Stimulated activated CD4-positive, alpha-beta T cell treated with anti-CD3 and anti-CD28 coated beads, Interleukin-1b, Interleukin-23, amount 100 ng/mL, for 1 hour (primary cell): ENCODE measurements around the gene FTCDNL1.

Source experiments
- DNase-seq, 2 donors: peaks; one replicate each; pipeline ENCODE4 v3.0.0-alpha.2; 2020; ENCODE audit warnings: low read depth in 2 of 2

Gene FTCDNL1

DNA sequence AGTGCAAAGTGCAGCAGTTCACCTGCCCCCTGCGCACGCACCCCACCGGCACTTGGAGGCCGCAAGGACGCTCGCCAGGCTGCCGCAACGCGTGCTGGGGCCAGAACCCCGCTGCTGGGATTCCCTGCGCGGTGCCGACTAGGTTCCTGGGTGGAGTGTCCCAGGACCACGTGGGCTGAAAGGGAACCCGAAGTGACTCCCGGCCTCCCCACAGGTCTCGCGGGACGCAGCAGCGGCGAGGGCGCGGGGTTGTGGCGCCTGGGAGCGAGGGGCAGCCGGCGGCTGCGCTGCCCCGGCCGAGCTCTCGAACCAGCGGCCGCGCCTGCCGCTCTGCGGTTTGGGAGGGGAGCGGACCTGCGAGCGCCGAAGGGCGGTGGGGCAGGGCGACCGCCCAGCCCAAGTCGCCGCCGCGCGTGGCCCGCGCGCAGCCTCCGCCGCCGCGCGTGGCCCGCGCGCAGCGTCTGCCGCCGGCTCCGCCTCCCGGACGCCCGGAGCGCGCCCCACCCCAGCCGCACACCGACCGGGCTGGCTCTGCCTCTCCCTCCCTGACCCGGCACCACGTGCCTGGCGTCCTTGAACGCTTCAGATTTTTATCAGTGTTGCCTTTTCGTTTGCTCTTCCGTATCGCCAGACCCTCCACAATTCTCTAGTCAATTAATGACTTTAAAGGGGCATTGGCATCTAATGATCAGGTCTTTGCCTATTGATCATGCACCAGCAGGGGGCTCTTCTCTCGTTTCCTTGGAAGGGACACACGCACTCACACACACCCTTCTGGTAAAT lies at the start of gene FTCDNL1:
Gene FTCDNL1 (minus strand): TSS at position 475 of the 783 bp plus-strand sequence. CDS start 2,230 bp downstream, outside the sequence.
- peak; percentile 7 to 41 for DNase-seq

DNA sequence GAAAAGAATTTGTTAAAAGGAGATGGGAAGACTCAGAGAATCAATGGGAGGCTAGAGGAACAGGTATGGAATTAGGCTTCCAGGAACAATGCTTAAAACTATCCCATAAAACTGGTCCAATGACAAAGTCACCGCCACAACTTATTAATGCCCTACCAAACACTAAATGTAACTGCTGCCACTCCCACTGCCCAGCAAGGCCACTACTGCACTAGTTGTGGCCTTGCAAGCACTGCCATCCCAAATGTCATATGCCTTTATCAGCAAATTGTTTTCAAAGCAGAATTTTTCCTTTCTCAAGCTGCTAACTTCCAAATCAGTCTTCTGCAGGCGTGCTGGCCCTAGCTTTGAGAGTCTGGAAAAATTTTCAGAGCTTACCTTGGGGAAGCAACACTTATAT lies 45.6 kb upstream of the FTCDNL1 start:
- no peak for DNase-seq

DNA sequence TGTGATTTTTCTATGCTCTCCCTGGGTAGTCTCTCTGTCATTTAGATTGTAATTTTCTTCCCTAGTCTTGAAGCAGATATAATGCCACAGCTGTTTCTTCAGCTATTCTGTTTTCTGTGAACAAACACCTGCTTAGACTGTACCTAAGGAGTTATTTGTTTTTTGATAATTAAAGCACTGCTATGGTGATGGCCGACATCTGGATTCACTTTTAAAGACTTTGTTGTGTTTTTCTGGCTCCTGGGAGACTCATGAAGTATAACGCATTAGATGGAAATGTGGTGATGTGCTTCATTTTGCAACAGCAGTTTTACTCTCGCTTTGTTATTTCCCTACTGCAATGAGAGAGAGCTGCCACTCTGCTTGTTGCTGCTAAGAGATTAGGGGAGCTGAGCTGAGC lies 44.4 kb upstream of the FTCDNL1 start:
- no peak for DNase-seq

DNA sequence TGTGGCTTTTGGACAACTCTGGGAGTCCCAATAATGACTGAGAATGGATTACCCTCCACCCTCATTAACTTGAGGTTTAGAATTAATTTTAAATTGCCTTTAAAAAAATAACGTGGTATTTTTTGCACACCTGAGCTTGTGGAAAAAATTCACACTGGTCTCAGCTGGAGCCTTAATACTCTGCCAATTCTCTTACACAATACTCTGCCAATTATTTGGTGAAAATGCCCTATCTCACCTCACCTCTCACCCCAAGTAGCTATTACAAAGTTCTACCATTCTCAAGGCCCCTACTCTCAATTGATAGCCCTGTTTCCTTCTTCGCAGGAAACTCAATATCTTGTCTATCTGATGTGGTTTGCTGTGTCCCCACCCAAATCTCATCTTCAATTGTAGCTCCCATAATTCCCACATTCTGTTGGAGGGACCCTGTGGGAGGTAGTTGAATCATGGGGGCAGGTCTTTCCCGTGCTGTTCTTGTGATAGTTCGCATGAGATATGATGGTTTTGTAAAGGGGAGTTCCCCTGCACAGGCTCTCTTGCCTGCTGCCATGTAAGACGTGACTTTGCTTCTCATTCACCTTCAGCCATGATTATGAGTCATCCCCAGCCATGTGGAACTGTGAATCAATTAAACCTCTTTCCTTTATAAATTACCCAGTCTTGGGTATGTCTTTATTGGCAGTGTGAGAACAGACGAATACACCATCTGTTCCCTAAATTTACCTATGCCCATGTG lies 32.7 kb upstream of the FTCDNL1 start:
- DNase-seq: no peak

DNA sequence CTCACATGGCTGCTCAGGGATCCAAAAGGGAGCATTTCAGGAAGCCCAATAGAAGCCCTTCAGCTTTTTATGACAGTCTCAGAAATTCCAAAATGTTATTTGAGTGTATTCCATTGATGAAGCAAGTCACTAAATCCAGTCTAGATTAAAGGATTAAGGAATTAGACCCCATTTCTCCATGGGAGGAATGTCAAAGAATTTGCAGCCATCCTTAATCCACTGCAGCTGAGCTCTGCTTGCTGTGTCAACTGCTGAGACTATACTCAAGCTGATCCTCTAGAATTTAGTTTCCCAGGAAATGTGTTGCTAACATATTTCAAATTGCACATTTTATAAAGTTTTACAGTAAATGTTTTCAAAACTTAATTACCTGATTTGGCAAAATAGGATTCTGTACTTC lies 31.7 kb upstream of the FTCDNL1 start:
- no peak for DNase-seq

DNA sequence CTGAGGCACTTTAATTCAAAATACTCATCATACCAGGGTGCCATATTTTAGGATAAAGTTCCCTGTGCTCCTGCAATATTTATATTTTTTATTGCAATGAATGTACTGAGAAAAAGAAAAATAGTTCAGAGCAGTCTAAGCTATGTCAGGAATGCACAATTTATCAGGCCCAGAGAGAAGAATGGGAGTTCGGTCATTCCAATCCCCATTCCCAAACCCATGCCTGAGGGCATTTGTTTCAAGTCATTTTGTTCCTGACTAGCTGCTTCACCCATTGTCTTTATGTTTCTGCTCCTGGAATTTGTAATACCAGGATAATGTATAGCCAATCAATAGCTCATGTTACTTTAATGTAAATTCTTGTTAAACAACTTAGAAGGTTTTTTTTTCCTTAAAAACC lies 24.4 kb upstream of the FTCDNL1 start:
- no peak for DNase-seq

DNA sequence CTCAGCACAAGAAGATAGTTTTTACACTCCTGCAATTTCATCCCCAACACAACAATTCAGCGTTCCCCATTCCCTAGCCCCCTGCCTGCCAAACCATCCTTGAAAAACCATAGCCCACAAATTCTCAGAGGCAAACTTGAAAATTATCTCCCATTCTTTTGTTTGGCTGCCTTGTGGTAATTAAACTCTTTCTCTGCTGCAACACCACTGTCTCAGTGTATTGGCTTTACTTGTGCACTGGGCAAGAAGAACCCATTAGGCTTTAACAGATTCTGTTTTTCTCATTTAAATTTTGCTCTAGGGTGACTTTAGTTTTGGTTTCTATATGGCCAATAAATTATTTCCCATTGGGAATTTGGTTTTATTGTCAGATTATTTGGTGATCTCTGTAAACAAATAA lies 23.2 kb upstream of the FTCDNL1 start:
- DNase-seq: no peak

DNA sequence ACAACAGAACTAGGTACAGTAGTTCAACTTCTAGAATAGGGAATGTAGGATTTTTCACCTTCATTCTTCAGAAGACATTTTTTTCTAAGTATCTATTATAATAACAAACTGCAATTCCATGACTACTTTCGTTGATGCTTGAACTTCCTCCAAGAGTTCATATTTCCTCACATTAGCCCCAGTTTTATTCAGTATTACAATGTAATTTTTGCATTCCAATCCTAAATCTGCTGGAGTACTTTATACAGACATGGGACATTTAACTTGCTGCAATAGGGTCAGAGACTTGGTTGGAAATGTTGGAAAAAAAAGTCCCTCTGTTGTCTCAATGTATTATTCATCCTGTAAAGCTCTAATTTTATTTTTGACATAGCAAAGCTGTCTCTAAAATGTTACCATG lies 19.6 kb upstream of the FTCDNL1 start:
- DNase-seq: no peak

DNA sequence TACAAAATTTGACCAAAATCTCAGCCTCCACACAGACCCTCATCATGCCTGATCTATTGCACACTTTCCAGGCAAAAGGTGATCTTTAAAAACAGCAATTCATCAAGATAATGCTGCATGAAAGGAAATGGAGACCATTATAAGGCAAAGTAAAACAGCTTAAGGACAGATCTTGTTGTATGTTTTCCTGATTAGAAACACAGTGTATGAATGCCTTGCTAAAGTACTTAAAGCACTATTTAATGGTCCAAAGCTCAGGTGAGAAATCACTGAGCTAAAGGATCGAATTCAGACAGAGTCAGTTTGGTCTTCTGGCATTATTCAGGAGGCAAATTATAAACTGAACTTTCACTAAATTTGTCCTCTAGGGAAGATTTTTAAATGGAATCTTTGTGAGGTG lies 18.7 kb upstream of the FTCDNL1 start:
- no peak for DNase-seq

DNA sequence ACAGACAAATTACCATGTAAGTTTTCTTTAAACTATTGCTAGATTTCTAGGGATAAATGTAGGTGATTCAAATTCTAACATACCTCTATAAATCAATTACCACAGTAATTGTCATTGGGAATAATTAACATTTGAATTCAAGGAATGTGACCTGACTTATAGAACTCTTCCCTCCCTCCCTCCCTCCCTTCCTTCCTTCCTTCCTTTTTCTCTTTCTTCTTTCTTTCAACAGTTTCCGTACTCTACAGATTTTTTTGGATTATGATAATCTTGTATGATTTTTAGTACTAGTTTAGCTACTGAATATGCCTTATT lies 18.2 kb upstream of the FTCDNL1 start:
- DNase-seq: no peak

DNA sequence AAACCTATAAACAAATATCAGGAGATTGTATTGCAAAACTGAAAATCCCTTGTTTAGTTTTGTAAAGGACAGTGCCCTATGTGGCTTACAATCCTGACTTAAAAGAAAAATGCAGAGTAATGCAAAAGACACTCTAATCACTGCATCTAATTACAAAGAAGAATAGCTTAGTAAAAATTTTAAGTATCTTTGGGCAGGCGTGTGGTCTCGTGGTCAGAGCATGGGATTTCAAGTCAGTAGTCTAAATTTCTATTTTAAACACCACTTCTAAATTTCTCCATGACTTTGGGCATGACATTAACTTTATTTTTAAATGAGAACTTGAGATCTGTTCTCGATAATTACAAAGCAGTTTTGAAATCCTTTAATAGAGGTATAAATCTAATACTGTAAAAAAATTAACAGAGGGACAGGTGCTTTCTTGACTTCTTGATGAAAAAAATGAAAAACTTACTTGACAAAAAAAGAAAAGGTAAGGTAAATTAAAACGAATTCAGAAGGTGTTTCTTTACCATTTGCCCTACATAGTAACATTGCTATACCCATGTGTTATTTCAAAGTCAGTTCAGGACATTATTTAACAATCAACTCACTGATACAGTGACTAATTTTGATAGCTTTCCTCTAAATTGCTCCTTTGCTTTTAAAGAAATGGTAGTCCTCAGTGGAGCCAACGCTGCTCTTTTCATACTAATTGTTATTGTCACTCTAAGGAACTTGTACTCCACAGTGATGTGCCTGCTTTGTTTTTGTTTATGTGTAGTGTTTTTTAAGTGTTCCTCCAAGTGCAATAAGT lies 17.6 kb upstream of the FTCDNL1 start:
- no peak for DNase-seq

DNA sequence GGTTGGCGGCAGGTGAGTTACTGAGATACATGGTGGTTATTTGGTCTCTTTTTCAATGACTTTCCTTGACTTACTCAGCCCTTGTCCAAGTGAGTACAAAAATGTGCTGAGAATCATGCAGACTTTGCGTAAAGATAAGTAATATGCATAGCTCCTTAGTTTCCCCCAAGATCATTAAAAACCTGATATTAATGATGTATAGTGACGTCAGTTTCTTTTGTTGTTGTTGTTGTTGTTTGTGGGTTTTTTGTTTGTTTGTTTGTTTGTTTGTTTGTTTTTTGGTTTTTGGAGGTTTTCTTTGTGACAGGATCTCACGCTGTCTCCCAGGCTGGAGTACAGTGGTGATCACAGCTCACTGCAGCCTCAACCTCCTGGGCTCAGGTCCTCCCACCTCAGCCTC lies 14.9 kb upstream of the FTCDNL1 start:
- DNase-seq: no peak

DNA sequence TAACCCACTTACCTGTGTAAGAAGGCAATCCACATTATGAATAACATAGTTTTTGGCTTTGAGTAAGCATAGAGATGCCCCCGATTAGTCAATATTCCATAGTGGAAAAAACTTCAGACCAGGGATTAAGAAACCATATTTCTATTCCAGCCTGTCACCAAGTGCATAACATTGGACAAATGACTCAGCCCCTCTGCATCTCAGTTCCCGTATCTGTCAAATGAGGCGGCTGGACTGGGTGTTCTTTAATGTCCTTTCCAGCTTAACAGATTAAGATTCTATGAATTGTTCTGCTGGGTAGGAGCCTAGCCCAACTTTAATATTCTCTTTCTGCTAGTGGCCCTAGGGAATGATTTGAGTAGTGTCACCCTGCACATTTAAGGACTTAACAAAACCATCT lies 11.8 kb upstream of the FTCDNL1 start:
- no peak for DNase-seq

DNA sequence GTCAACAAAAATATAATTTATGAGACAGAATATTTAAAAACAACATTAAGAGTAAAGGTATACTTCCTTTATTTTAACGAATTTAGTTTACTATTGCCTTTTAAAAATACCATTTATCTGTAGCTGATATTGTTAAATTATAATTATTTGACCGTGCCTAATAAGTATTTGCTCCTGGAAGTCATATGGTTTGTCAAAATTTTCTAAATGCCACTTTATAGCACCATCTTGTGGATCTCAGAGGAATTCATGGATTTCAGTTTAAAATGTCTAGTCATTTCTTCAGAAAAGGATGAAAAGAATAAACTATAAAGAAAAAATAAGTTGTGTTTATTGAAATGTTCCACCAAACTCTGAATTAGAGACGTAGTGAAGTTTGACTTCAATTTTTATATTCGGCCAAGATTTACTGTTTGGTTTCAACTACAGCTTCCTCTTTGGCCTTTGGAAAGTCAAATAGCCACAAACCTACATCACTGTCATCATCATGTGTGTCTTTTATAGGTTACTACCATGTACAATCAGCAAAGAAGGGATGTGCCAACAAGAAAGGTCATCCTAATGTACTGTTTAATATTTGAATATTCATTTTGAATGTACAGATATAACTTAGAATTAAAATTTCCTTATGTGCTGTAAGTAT lies 10.3 kb upstream of the FTCDNL1 start:
- no peak for DNase-seq

DNA sequence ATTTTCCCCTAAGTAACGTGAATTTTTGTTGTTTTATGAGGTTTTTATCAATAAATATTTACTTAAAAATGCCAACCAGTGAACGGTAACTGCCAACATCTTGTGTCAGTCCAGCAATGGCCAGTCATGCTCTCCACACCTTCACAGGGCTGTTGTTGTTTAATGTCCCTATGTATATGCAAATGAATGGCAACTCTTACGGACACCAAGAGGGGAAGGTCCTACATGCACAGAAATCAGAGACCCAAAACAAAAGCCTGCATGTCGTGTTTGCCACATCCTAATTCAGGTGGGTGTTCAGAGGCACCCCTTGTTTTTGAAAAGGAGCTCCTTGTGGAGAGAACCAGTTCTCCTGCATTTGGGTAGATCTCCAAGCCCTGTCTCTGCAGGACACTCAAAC lies 4.8 kb upstream of the FTCDNL1 start:
- no peak for DNase-seq

DNA sequence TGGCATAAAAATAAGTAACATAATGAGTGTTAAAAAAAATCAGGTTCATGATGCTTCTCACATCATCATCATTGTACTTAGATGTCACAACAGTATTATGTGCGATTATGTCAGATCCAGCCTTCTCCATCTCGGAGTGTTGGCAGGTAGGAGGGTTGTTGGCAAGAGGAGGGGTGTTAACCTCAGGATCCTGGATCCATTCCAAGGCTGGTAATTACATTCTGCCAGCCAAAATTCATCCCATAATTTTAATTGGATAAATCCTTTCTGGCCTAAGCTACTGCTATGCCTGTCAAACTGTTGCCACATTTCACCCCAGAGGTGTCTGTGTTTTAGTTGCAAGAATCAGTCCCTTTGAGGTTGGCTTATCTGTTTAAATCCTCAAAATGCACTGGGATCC lies 891 bp upstream of the FTCDNL1 start:
- no peak for DNase-seq

DNA sequence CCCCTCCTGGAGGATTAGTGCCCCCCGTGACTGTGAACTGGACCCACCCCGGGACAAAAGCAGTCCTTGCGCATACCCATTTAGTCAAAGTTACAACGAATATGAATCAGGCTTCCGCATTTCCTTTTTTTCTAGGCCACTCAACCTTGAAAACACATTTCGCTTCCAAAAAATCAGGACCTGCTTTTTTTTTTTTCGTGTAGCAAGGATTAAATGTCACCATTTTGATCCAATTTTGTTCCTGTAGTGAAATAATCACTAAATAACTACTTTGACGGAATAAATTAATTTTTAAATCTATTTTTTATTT lies 464 bp upstream of the FTCDNL1 start:
- no peak for DNase-seq

DNA sequence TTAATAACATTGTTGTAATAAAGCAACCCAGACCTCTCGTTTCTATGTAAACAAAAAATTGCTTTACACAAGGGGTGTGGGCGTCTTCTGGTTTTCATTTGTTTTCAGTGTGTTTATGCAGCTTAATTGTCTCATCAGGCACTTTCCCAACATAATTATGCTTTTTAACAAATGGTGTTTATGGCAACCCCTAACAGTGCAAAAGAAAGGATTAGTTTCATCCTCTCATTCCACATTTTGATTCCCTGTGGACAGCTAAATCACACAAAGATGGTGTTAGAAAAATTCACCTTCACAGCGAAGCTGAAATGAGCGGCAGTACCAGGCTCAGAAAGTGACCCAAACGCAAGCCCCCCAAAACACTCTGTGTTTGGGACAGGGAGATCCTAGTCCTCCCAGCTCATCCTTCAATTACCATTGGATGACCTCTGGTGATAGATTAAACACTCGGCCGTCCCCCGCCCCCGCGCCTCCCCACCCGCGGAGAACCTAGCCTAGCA lies 724 bp downstream of the FTCDNL1 start:
- no peak for DNase-seq

DNA sequence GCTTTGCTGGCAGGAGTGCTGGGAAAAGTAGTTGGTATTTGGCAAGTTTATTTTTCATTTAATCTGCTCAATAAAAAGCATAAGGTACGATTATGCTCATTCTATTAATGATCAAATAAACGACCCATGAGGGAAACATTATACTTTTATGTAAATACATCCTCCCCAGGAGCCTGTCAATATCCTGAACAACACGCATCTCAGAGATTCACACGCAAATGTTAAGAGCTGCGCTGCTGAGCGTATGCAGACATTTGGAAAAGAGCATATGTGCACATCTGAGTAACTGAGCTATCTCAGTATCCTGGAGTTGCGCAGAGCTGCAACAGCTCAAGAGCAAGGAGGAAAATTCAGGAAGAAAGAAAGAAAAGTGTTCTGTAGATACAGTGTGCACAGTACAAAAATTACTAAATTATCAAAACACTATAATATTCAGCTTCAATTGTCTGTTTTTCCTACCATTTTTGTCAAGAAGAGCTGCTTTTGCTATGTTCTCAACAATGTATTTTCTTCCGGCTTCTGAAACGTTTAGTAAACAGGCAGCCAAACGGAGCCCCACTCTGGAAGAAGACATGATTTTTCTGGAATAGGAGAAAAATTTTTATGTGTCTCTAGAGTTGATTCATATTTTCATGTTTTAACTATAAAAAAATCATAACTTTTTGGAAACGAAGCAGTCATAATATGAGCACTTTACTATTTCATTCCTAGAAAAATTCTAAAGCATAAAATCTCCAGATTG lies 2.4 kb downstream of the FTCDNL1 start:
- DNase-seq: no peak

DNA sequence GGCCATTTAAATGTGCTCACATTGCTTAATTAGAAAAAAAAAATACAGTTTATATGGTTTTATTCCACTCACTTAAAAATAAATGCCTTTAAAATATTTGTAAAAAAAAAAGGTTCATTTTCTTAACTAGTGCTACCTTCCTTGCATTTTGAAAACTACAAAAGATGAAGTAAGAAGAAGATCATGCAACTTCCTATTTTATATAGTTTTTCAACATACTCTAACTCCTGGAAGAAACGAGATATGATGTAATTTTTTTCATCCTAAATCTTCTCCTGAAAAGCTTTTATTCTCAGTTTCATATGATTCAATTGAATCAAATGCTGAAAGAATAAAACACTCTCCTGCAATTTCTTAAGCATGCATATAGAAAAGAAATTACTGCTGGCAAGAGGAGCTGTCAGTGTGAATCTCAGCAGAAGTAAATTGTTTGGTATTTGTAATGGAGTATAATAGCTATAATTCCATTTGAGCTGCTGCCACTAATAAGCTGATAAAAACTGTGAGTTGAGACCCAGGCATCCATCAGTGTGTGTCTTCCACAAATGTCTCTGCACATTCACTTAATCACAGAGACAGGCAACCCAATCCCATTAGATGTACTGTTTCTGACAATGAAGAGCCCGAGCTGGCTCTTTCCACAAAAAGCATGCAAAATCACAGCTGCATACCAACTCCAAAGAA lies 3.7 kb downstream of the FTCDNL1 start:
- DNase-seq: no peak
